ENCODE measurements around the gene KRT40.

DNA sequence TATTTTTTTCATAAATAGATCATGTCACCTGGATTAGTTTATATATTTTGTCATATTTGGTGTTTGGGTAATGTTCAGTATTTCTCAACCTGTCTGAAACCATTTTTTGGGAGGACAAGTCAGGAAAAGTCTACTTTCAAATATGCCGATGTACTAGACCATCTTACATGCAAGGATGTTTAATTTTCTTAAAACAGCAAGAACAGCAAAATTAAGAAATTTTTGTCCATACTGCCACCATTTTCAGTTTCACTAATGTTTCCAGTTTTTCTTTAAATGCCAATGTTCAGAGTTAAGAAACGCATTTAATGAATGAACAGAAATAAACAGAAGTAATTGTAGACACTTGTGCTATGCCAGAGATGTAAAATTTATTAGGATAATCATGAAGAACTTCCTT is 9.0 kb upstream of the KRT40 start:
- TF ChIP-seq, protein P1, sequence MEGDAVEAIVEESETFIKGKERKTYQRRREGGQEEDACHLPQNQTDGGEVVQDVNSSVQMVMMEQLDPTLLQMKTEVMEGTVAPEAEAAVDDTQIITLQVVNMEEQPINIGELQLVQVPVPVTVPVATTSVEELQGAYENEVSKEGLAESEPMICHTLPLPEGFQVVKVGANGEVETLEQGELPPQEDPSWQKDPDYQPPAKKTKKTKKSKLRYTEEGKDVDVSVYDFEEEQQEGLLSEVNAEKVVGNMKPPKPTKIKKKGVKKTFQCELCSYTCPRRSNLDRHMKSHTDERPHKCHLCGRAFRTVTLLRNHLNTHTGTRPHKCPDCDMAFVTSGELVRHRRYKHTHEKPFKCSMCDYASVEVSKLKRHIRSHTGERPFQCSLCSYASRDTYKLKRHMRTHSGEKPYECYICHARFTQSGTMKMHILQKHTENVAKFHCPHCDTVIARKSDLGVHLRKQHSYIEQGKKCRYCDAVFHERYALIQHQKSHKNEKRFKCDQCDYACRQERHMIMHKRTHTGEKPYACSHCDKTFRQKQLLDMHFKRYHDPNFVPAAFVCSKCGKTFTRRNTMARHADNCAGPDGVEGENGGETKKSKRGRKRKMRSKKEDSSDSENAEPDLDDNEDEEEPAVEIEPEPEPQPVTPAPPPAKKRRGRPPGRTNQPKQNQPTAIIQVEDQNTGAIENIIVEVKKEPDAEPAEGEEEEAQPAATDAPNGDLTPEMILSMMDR (IDR thresholded peaks at IDR 0.05): no peak
- TF ChIP-seq POLR2A (IDR thresholded peaks at IDR 0.05): no peak
